Measurements from ENCODE around the gene OPALIN. TPM values are rescaled to one million over a fixed set of nuclear protein-coding genes. Genes with fewer than 3 reads are reported as not detected.

The OPALIN gene
- total RNA-seq, 1 experiment from 2014 or later: not detected

- POLR2A ChIA-PET: no interaction called here
Observed at GRCh38 chr10:96333101-96333500, 25.7 kb downstream of the OPALIN start.

GRCh38 chr10:96327462-96327861 is 31.3 kb downstream of the OPALIN start:
- Histone ChIP-seq H3K36me3 (ENCODE audit: control insufficient read depth, insufficient read depth, low read length) (no peaks in the 10 kb centered on the region), H3K27ac (ENCODE audit: low read length) (no peak overlapping the region), H3K9me3 (ENCODE audit: control insufficient read depth, insufficient read depth, low read depth, low read length) (no peaks in the 10 kb centered on the region), H3K4me1 (ENCODE audit: control insufficient read depth, insufficient read depth, low read length) (no peaks in the 10 kb centered on the region), H3K27me3 (ENCODE audit: control insufficient read depth, insufficient read depth, low read length) (peaks cover 55% of the 10 kb centered on the region), H3K4me3 (ENCODE audit: low read depth in 2 of 2, low read length in 2 of 2) (no peak overlapping the region)
- ChIA-PET POLR2A (no interaction called here), CTCF (no interaction called here)
- ATAC-seq: no peak
- no peak for DNase-seq (ENCODE audit: low read depth, low spot score)
- no TSS peak for BruUV-seq (replicated peaks)
- TF ChIP-seq REST (IDR thresholded peaks at IDR 0.05; ENCODE audit: insufficient read depth in 1 of 2, low read depth in 2 of 2, low read length in 1 of 2) (no peak), CTCF (IDR thresholded peaks at IDR 0.05) (no peak), TCF7L2 (IDR thresholded peaks at IDR 0.05; ENCODE audit: low read depth, low read length) (no peak), POLR2AphosphoS5 (IDR thresholded peaks at IDR 0.05; ENCODE audit: low read depth, low read length) (no peak), SIN3A (IDR thresholded peaks at IDR 0.05; ENCODE audit: borderline replicate concordance, insufficient read depth, low read depth, low read length) (no peak)
- in situ Hi-C loops (cut with HindIII; ENCODE audit: low pct_unique_long_range_greater_than_20kb, low sequenced_read_pairs): no loop called here
- intact Hi-C loops (cut with micrococcal nuclease; ENCODE audit: unreplicated experiment): no loop called here

More at GRCh38 chr10:96333101-96333500, 25.7 kb downstream of the OPALIN start:
- Histone ChIP-seq H3K27me3 (ENCODE audit: control insufficient read depth, insufficient read depth, low read length) (peaks cover 34% of the 10 kb centered on the region), H3K4me1 (ENCODE audit: control insufficient read depth, insufficient read depth, low read length) (no peaks in the 10 kb centered on the region), H3K27ac (ENCODE audit: low read length) (no peak overlapping the region), H3K4me3 (ENCODE audit: low read depth in 2 of 2, low read length in 2 of 2) (no peak overlapping the region), H3K36me3 (ENCODE audit: control insufficient read depth, insufficient read depth, low read length) (no peaks in the 10 kb centered on the region), H3K9me3 (ENCODE audit: control insufficient read depth, insufficient read depth, low read depth, low read length) (no peaks in the 10 kb centered on the region)
- intact Hi-C loops (cut with micrococcal nuclease; ENCODE audit: unreplicated experiment) (no loop called here), in situ Hi-C loops (cut with HindIII; ENCODE audit: low pct_unique_long_range_greater_than_20kb, low sequenced_read_pairs) (no loop called here)
- no peak for TF ChIP-seq TCF7L2 (IDR thresholded peaks at IDR 0.05; ENCODE audit: low read depth, low read length)
- TF ChIP-seq SIN3A (IDR thresholded peaks at IDR 0.05; ENCODE audit: borderline replicate concordance, insufficient read depth, low read depth, low read length): no peak
- TF ChIP-seq POLR2AphosphoS5 (IDR thresholded peaks at IDR 0.05; ENCODE audit: low read depth, low read length): no peak
- TF ChIP-seq CTCF (IDR thresholded peaks at IDR 0.05): no peak
- no peak for TF ChIP-seq REST (IDR thresholded peaks at IDR 0.05; ENCODE audit: insufficient read depth in 1 of 2, low read depth in 2 of 2, low read length in 1 of 2)
- no peak for ATAC-seq
- CTCF ChIA-PET: no interaction called here
- no TSS peak for BruUV-seq (replicated peaks)
- no peak for DNase-seq (ENCODE audit: low read depth, low spot score)

Measured in Panc1 (cell line).